T-cell (primary cell): ENCODE results near the gene FATE1. TPM values are rescaled to one million over a fixed set of nuclear protein-coding genes. Genes with fewer than 3 reads are reported as not detected.

ENCODE experiments used
- ATAC-seq, 4 experiments: fragments of 200-7000 bp in 3 of 4; fragments of 150-1000 bp in 1 of 4; cut with Tn5 transposase; replicated peaks in 1 of 4; 1 replicate in 3 of 4; 2 replicates in 1 of 4; pipeline ENCODE4 v1.10.0; 2021; ENCODE audit warnings: moderate library complexity in 3 of 4, mild to moderate bottlenecking in 2 of 4, moderate number of reproducible peaks in 1 of 4
- CTCF ChIA-PET, 2 donors: fragments of 300-600 bp; sonication (Branson Sonifier 250); formaldehyde crosslinking; loops; one replicate each; lab custom pipeline; 2022; ENCODE audit warnings: antibody characterized with exemption in 2 of 2; lab: Charles Lee
- POLR2A ChIA-PET, 2 donors: fragments of 300-600 bp; sonication (Branson Sonifier 250); formaldehyde crosslinking; loops; one replicate each; lab custom pipeline; 2022; ENCODE audit warnings: antibody characterized with exemption in 2 of 2; lab: Charles Lee
- DNase-seq, 35 experiments: peaks; one replicate each; pipeline versions ENCODE4 v3.0.0 to v3.0.0-alpha.2; 2013 to 2023
- H3K27ac ChIP-seq: one replicate; pipeline ENCODE4 v1.5.1; 2013; ENCODE audit warnings: low read length
- H3K27me3 ChIP-seq, 2 experiments: replicated peaks in 1 of 2; 1 replicate in 1 of 2; 2 replicates in 1 of 2; pipeline versions ENCODE4 v1.6.1 to v1.7.0; 2013; ENCODE audit warnings: low read length in 1 of 2, mixed read lengths in 1 of 2; ENCODE audit not compliant: control insufficient read depth in 2 of 2, insufficient read depth in 2 of 2; ENCODE audit errors: extremely low read depth in 1 of 2
- H3K36me3 ChIP-seq, 2 donors: 1 replicate in 1 of 2; 2 replicates in 1 of 2; pipeline versions ENCODE4 v1.6.1 to v1.7.0; 2013; ENCODE audit warnings: low read length in 1 of 2; ENCODE audit not compliant: control insufficient read depth in 2 of 2, insufficient read depth in 1 of 2; ENCODE audit errors: extremely low read depth in 1 of 2
- H3K4me1 ChIP-seq, 2 experiments: 1 replicate in 1 of 2; 2 replicates in 1 of 2; pipeline versions ENCODE4 v1.6.1 to v1.7.0; 2013; ENCODE audit warnings: low read length in 2 of 2, mixed read lengths in 1 of 2; ENCODE audit not compliant: insufficient read depth in 2 of 2, control insufficient read depth in 1 of 2; ENCODE audit errors: extremely low read depth in 1 of 2
- H3K4me3 ChIP-seq, 2 donors: 1 replicate in 1 of 2; 2 replicates in 1 of 2; pipeline versions ENCODE4 v1.5.1 to v1.7.0; 2013; ENCODE audit warnings: mild to moderate bottlenecking in 2 of 2, low read length in 1 of 2, moderate library complexity in 1 of 2; ENCODE audit not compliant: control insufficient read depth in 1 of 2; ENCODE audit errors: extremely low read depth in 1 of 2
- H3K9me3 ChIP-seq: 2 replicates; pipeline ENCODE4 v1.7.0; 2013
- H3K27ac Mint-ChIP-seq, 2 donors: one replicate each; pipeline ENCODE4 v1.8.0; 2020 to 2021; ENCODE audit warnings: mild to moderate bottlenecking in 2 of 2, mixed read lengths in 2 of 2
- H3K27me3 Mint-ChIP-seq, 2 donors: one replicate each; pipeline ENCODE4 v1.8.0; 2021 to 2022; ENCODE audit warnings: mixed read lengths in 2 of 2
- H3K36me3 Mint-ChIP-seq: one replicate; pipeline ENCODE4 v1.8.0; 2021; ENCODE audit warnings: mixed read lengths
- H3K4me1 Mint-ChIP-seq, 3 donors: one replicate each; pipeline ENCODE4 v1.8.0; 2020 to 2022; ENCODE audit warnings: mixed read lengths in 3 of 3, mild to moderate bottlenecking in 1 of 3
- H3K4me3 Mint-ChIP-seq, 3 donors: one replicate each; pipeline ENCODE4 v1.8.0; 2020 to 2022; ENCODE audit warnings: mild to moderate bottlenecking in 3 of 3, mixed read lengths in 3 of 3, moderate library complexity in 3 of 3
- H3K9me3 Mint-ChIP-seq, 3 donors: one replicate each; pipeline ENCODE4 v1.8.0; 2020 to 2022; ENCODE audit warnings: mixed read lengths in 3 of 3
- WGBS: methylation state at CpG from one replicate; pipeline ENCODE4 v1.1.5; 2013; ENCODE audit warnings: missing lambda C conversion rate; ENCODE audit not compliant: insufficient coverage; 5-methylcytosine and 5-hydroxymethylcytosine counted together
- total RNA-seq, 35 experiments: library from RNA in 6 of 35; stranded (reverse) in 6 of 35; fragments of 120-200 nt in 1 of 35; gene quantifications; one replicate each; pipeline versions ENCODE4 v1.2.1 to v1.2.4 and lab custom pipeline; 2013 to 2026

FATE1 gene
- total RNA-seq, 5 donors from 2014 or later (not counting 1 experiment from before 2014, with no cell fraction given) = not detected

GRCh38 chrX:151765026-151765425 is 49.2 kb downstream of the FATE1 start:
- H3K27ac ChIP-seq = no peak overlapping the region
- H3K9me3 Mint-ChIP-seq = peaks cover 0 to 4% (median 0%) of the 10 kb centered on the region in 3 donors
- ChIA-PET CTCF (no interaction called here), POLR2A (no interaction called here)
- WGBS = no CpG with 5 or more reads among the region's 2 CpGs
- H3K9me3 ChIP-seq = no peaks in the 10 kb centered on the region
- DNase-seq (no peak), ATAC-seq (no peak)
- no peak overlapping the region for H3K4me3 Mint-ChIP-seq
- no peaks in the 10 kb centered on the region for H3K27me3 ChIP-seq
- no peak overlapping the region for H3K27ac Mint-ChIP-seq
- peaks cover 0 to 29% of the 10 kb centered on the region in 2 donors for H3K27me3 Mint-ChIP-seq
- no peaks in the 10 kb centered on the region for H3K4me1 ChIP-seq
- H3K4me3 ChIP-seq = no peak overlapping the region
- H3K4me1 Mint-ChIP-seq = no peaks in the 10 kb centered on the region
- no peaks in the 10 kb centered on the region for H3K36me3 Mint-ChIP-seq
- H3K36me3 ChIP-seq = no peaks in the 10 kb centered on the region

- ATAC-seq (no peak), DNase-seq (no peak)
- peaks cover 0 to 20% of the 10 kb centered on the region in 2 donors for H3K27me3 Mint-ChIP-seq
- no peaks in the 10 kb centered on the region for H3K4me1 ChIP-seq
- H3K4me3 Mint-ChIP-seq = no peak overlapping the region
- H3K27ac Mint-ChIP-seq = no peak overlapping the region
- H3K4me1 Mint-ChIP-seq = no peaks in the 10 kb centered on the region
- no peak overlapping the region for H3K4me3 ChIP-seq
- 100% methylated on average over 2 of the region's 3 CpGs for WGBS
- H3K36me3 Mint-ChIP-seq = no peaks in the 10 kb centered on the region
- H3K9me3 Mint-ChIP-seq = peaks cover 0 to 4% (median 0%) of the 10 kb centered on the region in 3 donors
- ChIA-PET CTCF (interaction anchor here in 1 of 2 donors (0.6 kb wide), 1 partner anchor 1130 kb away, joined by 3 read pairs; no protein-coding TSS in a partner anchor), POLR2A (no interaction called here)
- no peaks in the 10 kb centered on the region for H3K27me3 ChIP-seq
- no peaks in the 10 kb centered on the region for H3K9me3 ChIP-seq
- no peak overlapping the region for H3K27ac ChIP-seq
- H3K36me3 ChIP-seq = no peaks in the 10 kb centered on the region
These were observed 55.9 kb downstream of the FATE1 start for GRCh38 chrX:151771726-151772125.

Other genes with a start within 250 kb of the FATE1 start
- not detected for gene PASD1, start 152.4 kb upstream of the FATE1 start, total RNA-seq
- not detected for gene PRRG3, start 20.6 kb upstream of the FATE1 start, total RNA-seq
- gene CNGA2, start 18.7 kb downstream of the FATE1 start, total RNA-seq = not detected
- gene MAGEA4, start 196.9 kb downstream of the FATE1 start, total RNA-seq = not detected